ENCODE results near the gene IFI35. TPM values are rescaled to one million over a fixed set of nuclear protein-coding genes. Genes with fewer than 3 reads are reported as not detected.

The IFI35 gene
- total RNA-seq, 1 donor from 2014 or later, result 60.5 TPM

DNA sequence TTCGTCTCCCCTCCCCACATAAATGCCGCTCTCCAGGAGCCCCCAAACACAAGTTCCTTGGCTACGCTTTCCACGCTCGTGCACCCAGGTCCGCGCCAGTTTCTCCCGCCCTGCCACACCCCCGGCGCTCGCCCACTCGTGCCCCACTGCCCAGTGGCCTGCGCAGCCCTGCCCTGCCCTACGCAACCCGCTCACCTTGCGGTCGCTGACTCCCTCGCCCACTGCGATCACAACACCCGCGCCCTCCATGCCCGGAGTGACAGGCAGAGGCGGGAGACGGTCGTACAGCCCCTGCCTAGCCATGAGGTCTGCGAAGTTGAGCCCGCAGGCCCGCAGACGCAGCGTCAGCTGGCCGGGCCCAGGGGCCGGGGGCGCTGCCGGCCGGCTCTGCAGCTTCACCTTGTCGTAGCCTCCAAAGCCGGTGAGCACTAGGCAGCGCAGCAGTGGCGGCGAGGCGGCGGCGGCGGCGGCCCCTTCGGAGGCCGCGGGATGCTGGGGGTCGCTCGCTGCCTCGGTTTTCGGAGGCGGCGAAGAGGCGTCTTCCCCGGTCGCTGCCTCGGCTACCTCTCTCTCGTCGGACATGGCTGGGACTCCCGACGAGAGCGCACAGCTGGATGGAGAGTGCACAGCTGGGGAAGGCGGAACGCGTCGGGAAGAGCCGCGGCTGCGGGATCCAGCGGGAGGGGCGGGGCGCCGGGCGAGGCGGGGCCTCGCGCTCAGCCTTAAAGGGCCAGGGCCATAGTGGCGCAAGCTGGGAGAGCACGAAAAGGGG, 15.3 kb downstream of the IFI35 start, which contains the start of gene VAT1:
VAT1 (minus strand) TSS at position 645 of the 772 bp plus-strand sequence; CDS start at position 582, 63 bp downstream.
- Mint-ChIP-seq H3K4me3 (ENCODE audit: unreplicated experiment) (peak within 1 kb of the TSS; percentile 97), H3K27ac (ENCODE audit: unreplicated experiment) (peak within 1 kb of the TSS; percentile 93)
- FAIRE-seq, result no peak

DNA sequence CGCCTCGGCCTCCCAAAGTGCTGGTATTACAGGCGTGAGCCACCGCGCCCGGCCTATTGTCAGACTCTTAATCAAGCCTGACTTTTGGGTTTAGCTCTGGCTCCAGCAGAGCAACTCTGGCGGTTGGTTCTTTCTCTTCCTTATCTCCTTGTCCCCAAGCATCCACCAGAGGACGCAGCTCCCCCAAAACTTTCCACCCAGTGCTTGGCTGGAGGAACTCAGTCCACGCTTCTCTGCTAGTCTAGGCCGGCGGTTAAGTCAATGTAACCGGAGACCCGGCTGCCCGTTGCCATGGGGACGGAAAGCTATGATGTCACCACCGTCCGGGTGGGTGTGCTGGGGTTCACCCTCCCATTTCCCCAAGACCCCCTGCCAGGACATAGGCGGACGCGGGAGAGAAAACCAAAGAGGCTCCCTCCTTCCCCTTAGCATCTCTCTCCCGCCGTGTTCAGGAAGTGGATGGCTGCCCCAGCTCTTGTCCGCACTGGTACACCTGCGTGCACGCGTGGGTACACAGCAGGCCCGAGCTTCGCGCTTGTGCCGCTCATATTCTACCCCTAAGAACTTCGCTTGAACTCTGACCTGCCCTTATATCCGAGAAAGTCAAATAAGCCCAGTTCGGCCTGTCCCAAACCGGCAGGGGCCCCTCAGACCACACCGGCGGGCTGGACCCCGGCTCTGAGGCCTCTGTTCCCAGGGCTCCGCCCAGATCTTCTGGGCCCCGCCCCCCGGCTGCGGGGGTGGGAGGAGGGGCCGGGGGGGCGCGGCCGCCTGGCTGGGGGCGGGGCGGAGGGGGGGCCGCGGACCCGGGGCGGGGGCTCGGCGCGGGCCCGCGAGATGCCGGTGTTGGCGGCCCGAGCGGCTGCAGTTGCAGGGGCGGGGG, 18.1 kb downstream of the IFI35 start, which contains the start of gene RND2:
RND2 (plus strand) TSS at position 825 of the 883 bp plus-strand sequence. CDS start 117 bp downstream, outside the sequence.
- DNase-seq (ENCODE audit: low read depth) (peak; percentile 90), FAIRE-seq (peak; percentile 70)
- no peaks in the 10 kb centered on the region for H3K36me3 ChIP-seq (ENCODE audit: insufficient read depth, low read length)
- H3K9ac ChIP-seq (ENCODE audit: low read length), result peak within 1 kb of the TSS; percentile 89
- peak within 1 kb of the TSS; percentile 67 for H3K27ac ChIP-seq (ENCODE audit: low read depth, low read length)
- Mint-ChIP-seq H3K36me3 (ENCODE audit: low read depth, unreplicated experiment) (no peaks in the 10 kb centered on the region), H3K4me3 (ENCODE audit: unreplicated experiment) (peak within 1 kb of the TSS; percentile 84), H3K9me3 (ENCODE audit: unreplicated experiment) (no peaks in the 10 kb centered on the region), H3K27ac (ENCODE audit: unreplicated experiment) (peak within 1 kb of the TSS; percentile 70), H3K27me3 (ENCODE audit: low read depth, unreplicated experiment) (peaks cover 6% of the 10 kb centered on the region), H3K4me1 (ENCODE audit: low read depth, unreplicated experiment) (peaks cover 8% of the 10 kb centered on the region)
- no peaks in the 10 kb centered on the region for H4K20me1 ChIP-seq (ENCODE audit: insufficient read depth, low read length)
- no peaks in the 10 kb centered on the region for H3K9me3 ChIP-seq (ENCODE audit: insufficient read depth, low read depth, low read length)
- peak within 1 kb of the TSS; percentile 91 for H3K4me3 ChIP-seq (ENCODE audit: insufficient read depth, low read depth, low read length)
- TF ChIP-seq, protein P1, sequence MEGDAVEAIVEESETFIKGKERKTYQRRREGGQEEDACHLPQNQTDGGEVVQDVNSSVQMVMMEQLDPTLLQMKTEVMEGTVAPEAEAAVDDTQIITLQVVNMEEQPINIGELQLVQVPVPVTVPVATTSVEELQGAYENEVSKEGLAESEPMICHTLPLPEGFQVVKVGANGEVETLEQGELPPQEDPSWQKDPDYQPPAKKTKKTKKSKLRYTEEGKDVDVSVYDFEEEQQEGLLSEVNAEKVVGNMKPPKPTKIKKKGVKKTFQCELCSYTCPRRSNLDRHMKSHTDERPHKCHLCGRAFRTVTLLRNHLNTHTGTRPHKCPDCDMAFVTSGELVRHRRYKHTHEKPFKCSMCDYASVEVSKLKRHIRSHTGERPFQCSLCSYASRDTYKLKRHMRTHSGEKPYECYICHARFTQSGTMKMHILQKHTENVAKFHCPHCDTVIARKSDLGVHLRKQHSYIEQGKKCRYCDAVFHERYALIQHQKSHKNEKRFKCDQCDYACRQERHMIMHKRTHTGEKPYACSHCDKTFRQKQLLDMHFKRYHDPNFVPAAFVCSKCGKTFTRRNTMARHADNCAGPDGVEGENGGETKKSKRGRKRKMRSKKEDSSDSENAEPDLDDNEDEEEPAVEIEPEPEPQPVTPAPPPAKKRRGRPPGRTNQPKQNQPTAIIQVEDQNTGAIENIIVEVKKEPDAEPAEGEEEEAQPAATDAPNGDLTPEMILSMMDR (IDR thresholded peaks at IDR 0.05; ENCODE audit: insufficient read depth, low read depth, low read length), result peak; percentile 71
- TF ChIP-seq EZH2 (IDR thresholded peaks at IDR 0.05; ENCODE audit: insufficient read depth, low read length), result no peak
- peak within 1 kb of the TSS; percentile 98 for H2AFZ ChIP-seq (ENCODE audit: low read depth, low read length)
- H3K79me2 ChIP-seq (ENCODE audit: insufficient read depth, low read length), result peaks cover 23% of the 10 kb centered on the region
- H3K27me3 ChIP-seq (ENCODE audit: insufficient read depth, low read length), result no peaks in the 10 kb centered on the region
- H3K4me2 ChIP-seq (ENCODE audit: low read length), result peak within 1 kb of the TSS; percentile 100
- peaks cover 23% of the 10 kb centered on the region for H3K4me1 ChIP-seq (ENCODE audit: insufficient read depth, low read length)

More for the DNA sequence above, 15.3 kb downstream of the IFI35 start, which contains the start of gene VAT1:
- Histone ChIP-seq H3K4me1 (ENCODE audit: insufficient read depth, low read length) (peaks cover 31% of the 10 kb centered on the region), H4K20me1 (ENCODE audit: insufficient read depth, low read length) (peaks cover 15% of the 10 kb centered on the region), H3K9ac (ENCODE audit: low read length) (peak within 1 kb of the TSS; percentile 86), H3K4me3 (ENCODE audit: insufficient read depth, low read depth, low read length) (peak within 1 kb of the TSS; percentile 95), H3K9me3 (ENCODE audit: insufficient read depth, low read depth, low read length) (no peaks in the 10 kb centered on the region), H3K27me3 (ENCODE audit: insufficient read depth, low read length) (no peaks in the 10 kb centered on the region), H3K4me2 (ENCODE audit: low read length) (peak within 1 kb of the TSS; percentile 90), H3K27ac (ENCODE audit: low read depth, low read length) (peak within 1 kb of the TSS; percentile 55), H2AFZ (ENCODE audit: low read depth, low read length) (peak within 1 kb of the TSS; percentile 93), H3K36me3 (ENCODE audit: insufficient read depth, low read length) (peaks cover 6% of the 10 kb centered on the region), H3K79me2 (ENCODE audit: insufficient read depth, low read length) (peaks cover 42% of the 10 kb centered on the region)
- Mint-ChIP-seq H3K9me3 (ENCODE audit: unreplicated experiment) (no peaks in the 10 kb centered on the region), H3K36me3 (ENCODE audit: low read depth, unreplicated experiment) (peaks cover 8% of the 10 kb centered on the region), H3K4me1 (ENCODE audit: low read depth, unreplicated experiment) (peaks cover 27% of the 10 kb centered on the region), H3K27me3 (ENCODE audit: low read depth, unreplicated experiment) (no peaks in the 10 kb centered on the region)
- DNase-seq (ENCODE audit: low read depth), result peak; percentile 33
- TF ChIP-seq EZH2 (IDR thresholded peaks at IDR 0.05; ENCODE audit: insufficient read depth, low read length), result no peak
- TF ChIP-seq, protein P1 (IDR thresholded peaks at IDR 0.05; ENCODE audit: insufficient read depth, low read depth, low read length), result no peak
